ENCODE measurements around the gene CD36.
A peak's percentile ranks its signal among the peaks of the same experiment; 100 is the strongest.
"Not testable (repeated sequence)": the region's sequence is repeated elsewhere in the genome, so short reads cannot be mapped to it uniquely, and the experiment has no call there.

CD36 gene

DNA sequence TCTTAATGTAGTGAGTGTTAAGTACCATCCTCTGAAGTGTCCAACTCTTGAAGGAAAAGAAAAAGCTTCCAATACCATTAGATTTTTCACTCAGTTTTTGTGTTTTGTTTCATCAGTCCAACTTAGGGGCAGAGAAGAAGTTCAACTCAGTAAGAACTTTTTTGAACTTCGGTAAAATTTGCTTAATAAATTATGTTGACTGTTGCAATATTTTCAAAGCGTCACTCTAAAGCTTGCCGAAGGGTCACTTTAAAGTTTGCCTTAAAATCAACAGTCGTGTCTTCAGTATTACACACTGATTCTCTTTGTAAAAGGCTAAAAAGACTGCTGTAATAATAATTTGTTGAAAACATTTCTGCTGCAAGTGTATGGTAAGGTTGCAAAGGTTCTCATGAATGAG, 17.6 kb downstream of the CD36 start:
- DNase-seq, result no peak

DNA sequence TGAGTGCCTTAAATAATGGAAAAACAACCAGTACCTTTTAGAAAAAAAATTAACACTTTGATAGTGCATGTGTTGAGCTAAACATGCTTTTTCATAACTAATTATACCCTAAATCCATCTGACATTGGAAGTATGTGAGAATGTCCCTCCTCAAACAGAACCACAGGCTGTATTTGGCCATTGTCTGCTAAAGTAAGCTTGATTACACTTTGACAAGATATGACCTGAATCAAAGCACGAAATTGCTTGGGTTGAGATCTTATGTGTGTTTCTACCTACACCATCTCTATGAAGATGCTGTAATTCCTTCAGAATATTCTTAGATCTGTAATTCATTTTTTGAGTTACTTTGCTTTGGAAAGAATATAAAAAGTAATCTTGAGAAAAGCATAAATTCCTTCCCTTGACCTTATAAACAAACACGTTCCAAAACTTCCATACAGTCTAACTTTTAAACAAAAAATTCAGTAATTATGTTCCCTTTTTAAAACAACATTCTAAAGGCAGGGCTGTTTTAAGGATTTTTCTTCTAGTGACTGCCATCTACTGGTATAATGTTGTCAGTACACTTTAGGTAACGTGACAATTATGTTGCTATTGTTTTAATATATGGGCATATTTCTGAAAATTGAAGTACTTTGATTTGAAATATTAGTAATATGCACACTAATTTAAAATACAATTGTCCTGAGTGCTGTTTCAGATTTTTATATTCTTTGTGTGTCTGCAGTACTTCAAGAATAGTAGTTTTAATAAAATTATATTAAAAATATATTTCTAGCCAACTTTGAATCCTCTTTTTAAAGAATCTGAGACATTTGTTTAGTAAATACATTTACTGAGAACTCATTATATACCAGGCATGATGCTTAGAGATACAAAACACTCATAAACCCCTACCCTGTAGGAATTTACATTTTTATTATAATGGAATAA, 20.9 kb downstream of the CD36 start:
- DNase-seq, result peak; percentile 32 to 77 (median 70)

DNA sequence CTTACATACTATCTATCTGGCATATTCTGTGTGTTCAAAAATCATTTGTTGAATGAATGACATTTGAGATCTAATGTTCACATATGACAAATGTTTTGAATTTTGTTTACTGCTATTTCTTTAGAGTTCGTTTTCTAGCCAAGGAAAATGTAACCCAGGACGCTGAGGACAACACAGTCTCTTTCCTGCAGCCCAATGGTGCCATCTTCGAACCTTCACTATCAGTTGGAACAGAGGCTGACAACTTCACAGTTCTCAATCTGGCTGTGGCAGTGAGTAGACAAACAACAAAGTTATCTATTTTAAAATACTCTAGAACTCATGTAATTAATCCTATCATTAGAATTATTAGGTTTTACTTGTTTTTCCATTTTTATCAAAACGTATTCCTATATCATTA, 22.5 kb downstream of the CD36 start:
- DNase-seq, result no peak

DNA sequence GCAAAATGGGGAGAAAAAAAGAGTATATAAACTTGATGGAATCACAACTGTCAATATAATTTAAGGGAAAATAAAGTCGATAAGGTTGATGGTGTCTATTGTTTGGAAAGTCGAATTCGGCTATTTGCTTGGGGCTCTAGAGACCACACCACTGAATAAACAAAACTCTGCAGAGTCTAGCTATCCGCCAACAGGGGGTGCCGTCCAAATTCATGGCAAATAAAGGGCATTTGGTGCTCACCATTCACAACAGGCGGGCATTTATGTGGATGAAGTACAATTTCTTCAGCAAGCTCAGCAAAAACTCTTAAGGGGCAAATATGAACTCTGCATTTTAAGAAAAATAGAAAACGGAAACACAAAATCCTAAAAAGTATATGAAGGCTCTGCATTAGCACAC, 23.3 kb downstream of the CD36 start:
- peak in 1 of 3 donors; percentile 24 for DNase-seq

DNA sequence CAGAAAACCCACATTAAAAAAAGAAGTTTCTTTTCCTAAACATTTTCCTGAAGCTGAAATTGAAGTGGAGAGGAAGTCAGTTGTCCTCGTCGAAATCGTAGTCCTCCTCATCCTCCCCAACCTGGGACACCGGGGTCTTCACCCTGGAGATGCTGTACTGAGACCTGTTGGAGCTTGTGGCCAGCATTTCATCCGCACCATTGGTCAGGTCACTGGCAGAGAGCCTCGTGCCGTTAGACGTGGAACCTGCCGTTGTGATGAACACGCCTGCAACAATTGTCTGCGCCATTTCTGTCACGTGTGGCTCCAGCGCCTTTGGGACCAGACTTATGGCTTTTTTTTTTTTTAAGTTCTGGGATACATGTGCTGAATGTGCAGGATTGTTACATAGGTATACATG, 23.8 kb downstream of the CD36 start:
- DNase-seq, result no peak

DNA sequence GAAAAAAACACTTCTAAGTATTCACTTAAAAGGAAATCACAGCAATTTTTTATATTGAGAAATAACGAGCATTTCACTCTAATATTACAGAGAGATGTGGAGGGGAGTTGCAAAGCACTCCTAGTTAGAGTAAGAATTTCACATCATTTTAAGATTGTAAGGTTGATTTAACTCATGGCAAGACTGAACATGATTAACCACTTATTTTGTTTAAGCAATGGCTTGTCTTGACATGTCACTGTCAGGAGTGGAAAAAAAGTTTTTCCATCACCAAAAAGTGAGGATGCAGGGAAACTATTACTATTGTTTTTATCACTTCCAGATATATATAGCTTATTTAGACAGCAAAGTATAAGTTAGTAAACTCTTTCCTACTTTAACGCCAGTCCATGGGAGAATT, 27.1 kb downstream of the CD36 start:
- DNase-seq, result no peak

DNA sequence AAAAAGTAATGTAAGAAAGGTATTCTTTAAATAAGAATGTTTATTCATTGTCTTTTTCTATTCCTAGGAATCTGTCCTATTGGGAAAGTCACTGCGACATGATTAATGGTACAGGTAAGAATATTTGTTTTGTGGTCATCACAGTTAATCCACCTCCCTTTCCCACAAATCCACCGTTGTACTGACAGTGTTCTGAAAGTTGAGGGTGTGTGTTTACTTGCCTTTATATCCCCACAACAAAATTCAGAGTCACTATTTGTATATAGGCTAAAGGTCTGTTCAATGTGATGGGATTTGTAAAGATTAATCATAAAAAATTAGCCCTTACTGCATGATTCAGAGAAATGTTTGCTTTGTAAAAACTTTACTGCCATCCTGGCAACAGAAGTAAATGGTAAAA, 27.9 kb downstream of the CD36 start:
- DNase-seq, result no peak

DNA sequence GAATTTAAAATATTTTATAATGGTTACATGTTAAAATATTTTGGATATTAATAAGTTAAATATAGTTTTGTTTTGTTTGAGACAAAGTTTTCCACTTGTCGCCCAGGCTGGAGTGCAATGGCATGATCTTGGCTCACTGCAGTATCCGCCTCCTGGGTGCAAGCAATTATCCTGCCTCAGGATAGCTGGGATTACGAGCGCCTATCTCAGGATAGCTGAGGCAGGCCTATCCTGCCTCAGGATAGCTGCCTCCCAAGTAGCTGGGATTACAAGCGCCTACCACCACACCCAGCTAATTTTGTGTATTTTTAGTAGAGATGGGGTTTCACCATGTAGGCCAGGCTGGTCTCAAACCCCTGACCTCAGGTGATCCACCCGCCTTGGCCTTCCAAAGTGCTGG, 30.9 kb downstream of the CD36 start:
- not testable (repeated sequence) for DNase-seq

DNA sequence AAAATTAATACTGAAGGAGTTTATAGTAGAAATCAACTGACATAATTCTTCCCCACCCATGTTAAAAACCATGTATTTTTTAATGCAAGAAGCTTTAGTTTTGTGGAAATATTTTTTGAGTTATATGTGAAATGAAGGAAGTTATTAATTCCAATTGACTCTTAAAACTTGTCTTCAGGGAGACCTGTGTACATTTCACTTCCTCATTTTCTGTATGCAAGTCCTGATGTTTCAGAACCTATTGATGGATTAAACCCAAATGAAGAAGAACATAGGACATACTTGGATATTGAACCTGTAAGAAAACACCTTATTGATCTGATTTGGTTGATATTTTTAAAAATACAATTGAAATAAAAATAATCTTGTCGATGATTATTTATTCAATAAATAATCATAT, 33.3 kb downstream of the CD36 start:
- DNase-seq, result no peak

DNA sequence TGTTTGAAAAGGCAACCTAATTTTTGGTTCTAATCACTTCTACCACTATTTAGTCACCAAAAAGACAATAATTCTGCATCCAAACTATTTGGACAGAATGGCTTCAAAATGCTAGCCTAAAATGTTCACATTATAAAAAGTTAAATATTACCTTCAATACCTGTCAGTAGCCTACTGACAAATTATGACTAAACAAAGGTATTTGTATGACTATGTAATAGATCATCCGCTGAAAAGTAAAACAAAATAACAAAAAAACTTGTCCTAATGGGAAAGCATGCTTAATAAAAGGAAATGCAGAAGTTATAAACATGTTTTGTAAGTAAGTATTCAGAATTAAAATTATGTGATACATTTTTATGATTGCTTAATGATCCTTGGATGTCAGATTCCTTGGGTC, 36.6 kb downstream of the CD36 start:
- no peak for DNase-seq

DNA sequence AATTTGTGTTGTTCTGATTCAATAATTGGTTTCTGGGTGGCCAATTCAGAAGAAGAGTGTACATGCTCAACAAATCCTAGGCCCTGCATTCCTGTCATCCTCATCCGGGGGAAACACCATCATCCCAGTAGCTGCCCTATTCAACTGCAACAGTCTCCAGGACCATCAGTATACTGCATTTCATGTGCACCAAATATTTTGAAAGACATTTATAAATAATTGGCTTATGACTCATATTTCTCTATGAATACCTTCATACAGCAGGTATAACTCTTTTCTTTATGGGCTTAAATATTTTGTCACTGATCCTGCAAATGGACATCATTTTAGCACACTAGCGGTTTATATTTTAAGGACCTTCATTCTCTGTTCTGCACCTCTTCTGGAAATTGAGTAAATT, 38.0 kb downstream of the CD36 start:
- DNase-seq, result no peak

DNA sequence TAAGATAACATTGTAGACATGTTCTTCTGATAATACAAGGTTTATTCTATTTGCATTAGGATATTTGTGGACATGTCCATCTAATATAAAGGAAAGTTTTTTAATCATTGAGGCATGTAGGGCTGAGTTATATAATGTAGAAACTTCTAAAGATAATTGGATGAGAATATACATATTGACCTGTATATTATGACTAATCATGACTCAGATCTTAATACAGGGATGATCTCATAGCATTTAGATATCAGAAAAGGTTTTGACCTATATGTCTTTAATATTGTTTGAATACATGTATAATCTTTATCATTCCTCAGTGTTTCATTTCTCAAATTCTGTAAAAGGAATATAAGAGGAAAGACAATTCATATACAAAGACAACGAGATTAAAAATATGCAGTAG, 39.2 kb downstream of the CD36 start:
- DNase-seq, result no peak

DNA sequence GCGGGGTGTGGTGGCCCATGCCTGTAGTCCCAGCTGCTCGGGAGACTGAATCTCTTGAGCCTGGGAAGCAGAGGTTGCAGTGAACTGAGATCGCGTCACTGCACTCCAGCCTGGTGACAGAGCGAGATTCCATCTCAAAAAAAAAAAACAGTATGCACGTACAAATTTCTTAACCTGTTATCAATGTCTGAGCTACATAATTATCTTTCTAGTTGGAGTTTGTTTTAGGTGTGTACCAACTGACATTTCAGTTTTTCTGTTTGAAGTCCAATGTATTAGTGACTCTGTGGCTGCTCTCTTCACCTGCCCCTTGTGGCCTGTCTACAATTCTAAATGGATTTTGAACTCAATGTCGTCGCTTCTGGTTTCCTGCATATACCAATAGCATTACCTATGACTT, 40.3 kb downstream of the CD36 start:
- no peak for DNase-seq

DNA sequence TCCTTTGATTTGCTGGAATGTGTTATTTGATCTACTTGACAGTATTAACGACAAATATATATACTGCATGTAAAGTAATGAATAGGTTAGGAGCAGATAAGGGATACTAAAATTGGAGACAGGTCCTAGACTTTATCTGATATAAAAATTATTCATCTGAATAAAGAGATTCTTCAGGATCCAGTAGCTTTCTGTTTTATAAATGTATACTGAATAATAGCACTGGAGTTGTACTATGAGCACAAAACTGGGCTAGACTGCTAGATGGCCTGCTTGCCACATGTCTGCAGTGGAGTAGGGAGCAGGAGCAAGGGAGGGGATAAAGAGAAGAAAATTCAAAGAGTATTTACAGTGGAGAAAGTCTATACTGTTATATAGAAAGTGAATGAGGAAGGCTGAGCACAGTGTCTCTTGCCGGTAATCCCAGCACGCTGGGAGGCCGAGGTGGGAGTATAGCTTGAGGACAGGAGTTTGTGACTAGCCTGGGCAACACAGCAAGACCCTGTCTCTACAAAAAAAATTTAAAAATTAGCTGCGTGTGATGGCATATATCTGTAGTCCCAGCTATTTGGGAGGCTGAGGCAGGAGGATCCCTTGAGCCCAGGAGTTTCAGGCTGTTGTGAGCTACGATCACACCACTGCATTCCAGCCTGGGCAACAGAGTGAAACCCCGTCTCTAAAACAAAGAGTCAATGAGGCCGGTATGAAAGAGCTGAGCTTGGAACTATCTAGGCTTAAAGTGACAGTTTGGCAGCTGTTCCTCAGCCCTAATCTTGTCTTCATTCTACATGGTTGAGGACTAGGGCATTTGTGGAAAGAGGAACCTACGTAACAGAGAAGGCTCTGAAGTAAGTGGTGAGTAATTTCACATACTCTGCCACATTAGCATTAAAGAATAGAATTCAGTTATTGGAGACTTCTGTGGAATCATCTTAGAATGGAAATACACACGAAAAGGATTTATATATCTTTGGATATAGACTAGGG, 41.8 kb downstream of the CD36 start:
- DNase-seq, result peak; percentile 58 to 74 (median 70)

DNA sequence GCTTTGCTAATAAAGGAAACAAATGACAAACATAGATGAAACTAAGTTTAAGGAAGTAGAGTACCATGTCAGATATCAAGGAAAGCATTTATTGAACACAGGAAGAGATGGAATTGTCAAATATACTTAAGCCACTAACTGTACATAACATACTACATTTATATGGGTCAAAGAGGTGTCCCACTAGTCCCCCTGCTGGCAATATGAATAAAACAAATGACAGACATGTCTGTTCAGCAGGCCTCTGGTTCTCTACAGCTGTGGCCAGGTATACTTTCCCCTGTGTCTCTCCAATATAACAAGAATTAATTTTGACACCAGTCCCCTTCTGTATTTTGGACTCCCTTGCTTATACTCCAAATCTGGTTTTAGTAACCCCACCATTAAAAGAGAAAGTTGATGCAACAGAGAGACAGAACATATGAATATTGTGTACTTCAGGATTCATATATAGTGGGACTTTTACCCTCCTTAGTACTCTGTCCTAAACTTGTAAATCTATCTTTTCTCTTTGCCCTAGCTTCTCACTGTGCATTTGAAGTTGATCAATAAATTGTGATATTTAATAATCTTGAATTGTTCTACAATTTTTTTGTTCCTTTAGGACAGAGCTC, 42.9 kb downstream of the CD36 start:
- DNase-seq, result peak; percentile 26 to 40 (median 38)

DNA sequence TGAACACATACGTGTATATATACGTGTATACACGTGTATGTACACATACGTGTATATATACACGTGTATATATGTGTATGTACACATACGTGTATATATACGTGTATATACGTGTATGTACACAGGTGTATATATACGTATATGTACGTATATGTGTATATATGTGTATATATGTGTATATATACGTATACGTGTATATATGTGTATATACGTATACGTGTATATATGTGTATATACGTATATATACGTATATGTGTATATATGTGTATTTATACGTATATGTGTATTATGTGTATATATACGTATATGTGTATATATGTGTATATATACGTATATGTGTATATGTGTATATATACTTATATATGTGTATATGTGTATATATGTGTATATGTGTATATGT, 44.3 kb downstream of the CD36 start:
- no peak for DNase-seq

DNA sequence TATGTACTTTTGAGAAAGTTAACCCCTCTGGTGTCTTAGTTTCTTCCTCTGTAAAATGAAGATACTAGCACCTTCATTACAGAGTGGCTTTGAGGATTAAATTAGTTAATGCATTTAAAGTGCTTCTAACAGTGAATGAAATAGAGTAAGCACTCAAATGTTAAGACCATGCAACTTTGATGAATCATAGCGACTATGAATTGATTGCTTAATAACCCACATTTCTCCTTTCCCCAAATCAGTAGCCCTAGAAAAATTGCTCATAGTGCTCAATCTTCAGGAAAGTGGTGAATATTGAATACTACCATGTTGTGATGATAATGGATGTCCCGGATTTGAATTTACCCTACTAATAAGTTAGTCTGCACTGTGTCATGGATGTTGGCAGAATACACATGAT, 48.1 kb downstream of the CD36 start:
- DNase-seq, result peak; percentile 34 to 78 (median 75)

DNA sequence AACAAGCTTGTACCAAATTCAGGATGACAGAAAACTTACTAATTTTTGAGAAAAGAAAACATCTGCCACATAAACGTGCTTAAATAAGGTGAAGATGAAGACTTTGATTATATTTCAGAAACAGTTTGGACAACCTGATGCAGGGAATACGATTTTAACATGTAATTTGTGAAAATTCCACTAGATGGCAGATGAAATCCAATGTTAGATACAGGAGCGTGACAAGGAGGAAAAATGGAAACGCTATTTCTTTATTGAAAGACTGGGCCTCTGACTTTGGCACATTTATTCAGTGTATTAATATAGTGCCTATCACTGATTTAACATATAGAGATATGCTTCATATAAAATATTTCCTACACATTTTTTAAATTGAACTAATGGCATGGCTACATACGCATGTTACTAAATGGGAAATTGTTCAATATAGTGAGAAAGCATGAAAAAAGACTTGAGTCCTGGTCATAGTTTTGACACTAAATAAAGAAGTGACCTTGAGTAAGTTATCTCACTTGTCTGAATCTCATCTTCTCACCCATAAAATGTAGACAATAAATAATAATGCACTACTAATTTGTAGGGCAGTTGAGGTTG, 60.7 kb downstream of the CD36 start:
- peak; percentile 68 to 90 (median 82) for DNase-seq

DNA sequence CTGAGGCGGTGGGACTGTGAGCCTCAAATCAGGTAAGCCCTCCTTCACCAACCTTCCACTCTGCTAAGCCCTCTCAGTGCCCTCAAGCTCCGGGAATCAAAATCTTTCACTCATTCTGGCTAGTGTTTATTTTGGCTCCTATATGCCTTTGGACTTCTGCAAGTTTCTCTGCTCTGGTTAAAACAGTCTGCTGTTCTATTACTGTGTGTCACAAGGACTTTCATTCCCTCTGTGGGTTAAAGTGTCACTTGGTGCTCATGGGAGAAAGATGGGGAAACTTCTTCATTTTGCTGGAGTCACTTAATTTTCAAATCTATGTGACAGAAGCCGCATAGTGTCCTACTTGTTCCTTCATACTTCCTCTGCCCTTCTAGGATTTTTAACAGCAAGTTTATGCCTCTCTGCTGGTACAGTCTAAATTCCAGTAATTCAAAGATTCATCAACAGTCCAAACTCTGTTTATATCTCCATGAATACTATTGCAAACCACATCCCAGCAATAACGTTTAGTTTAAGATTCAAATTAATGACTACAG, 61.3 kb downstream of the CD36 start:
- DNase-seq, result peak; percentile 51 to 64 (median 63)

DNA sequence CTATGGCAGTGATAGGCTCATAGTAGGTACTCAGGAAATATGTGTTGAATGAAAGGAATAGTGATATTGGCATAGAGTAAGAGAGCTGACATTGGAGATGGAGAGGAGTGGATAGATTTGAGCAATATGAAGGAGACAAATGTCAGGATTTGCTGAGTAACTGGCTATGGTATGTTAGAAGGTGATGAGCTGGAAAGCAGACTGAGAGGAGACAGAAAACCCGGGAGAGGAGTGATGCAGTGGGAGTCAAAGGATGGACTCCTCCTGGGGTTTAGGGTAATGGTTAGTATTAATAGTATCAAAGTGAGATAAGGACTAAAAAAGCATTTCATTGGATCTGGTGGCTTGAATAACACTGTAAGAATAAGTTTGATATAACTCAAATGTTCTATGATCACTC, 64.8 kb downstream of the CD36 start:
- no peak for DNase-seq

DNA sequence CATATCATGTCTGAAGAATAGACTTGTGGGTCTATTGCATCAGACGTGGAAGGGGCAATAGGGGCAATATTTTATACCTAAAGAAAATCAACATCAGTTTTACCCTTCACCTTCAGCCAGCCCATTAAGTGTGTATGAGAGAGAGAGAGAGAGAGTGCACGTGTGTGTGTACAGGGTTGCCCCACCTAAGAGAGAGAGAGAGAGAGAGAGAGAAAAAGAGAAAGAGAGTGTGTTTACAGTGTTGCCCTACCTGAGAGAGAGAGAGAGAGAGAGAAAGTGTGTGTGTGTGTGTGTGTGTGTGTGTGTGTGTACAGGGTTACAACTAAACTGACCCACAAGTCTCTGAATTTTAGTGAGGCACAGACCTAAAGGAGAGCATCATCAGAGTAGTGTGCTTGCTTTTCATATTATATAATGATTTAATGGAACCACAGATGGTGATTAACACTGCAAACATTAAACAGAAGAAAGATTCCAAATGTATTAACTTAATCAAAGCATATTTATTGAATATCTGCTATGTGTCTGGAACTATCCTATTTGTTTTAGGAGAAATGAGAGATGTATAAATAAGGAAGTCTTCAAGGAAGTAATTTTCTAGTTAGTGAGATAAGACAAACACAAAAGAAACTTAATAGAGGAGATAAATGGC, 66.8 kb downstream of the CD36 start:
- DNase-seq, result no peak

DNA sequence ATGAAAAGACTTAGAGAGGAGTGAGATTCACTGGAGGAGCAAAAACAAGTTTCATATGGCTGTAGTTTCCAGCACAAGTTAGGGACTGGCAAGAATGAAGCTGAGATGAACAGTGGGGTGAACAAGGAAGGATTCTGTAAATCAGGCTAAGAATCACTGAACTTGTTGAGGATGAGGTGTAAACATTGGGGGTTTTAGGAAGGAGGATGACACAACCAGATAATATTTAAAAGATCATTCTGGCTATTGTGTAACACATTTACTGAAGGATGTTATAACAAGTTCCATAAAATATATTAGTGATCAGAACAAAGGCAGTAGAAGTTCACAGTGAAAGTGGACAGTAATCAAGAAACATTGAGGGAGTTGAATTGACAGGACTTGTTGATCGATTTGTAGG, 68.9 kb downstream of the CD36 start:
- DNase-seq, result peak in 1 of 3 donors; percentile 25
